Activated CD8-positive, alpha-beta memory T cell treated with anti-CD3 and anti-CD28 coated beads for 36 hours (primary cell): ENCODE measurements around the gene GPR17. TPM values are rescaled to one million over a fixed set of nuclear protein-coding genes. Genes with fewer than 3 reads are reported as not detected.

ENCODE experiments used
- CTCF ChIA-PET: fragments of 350-600 bp; sonication (Branson Sonifier 250); formaldehyde crosslinking; loops from one replicate; lab custom pipeline; 2021; ENCODE audit warnings: antibody characterized with exemption; lab: Charles Lee
- POLR2A ChIA-PET: fragments of 350-600 bp; sonication (Branson Sonifier 250); formaldehyde crosslinking; loops from one replicate; lab custom pipeline; 2021; ENCODE audit warnings: antibody characterized with exemption; lab: Charles Lee
- total RNA-seq, 2 experiments: library from RNA; stranded (reverse); gene quantifications; one replicate each; pipeline ENCODE4 v1.2.3, GENCODE V29; 2021

The GPR17 gene
- total RNA-seq, 2 experiments from 2014 or later: not detected

- ChIA-PET CTCF (interaction anchor here (1.6 kb wide), 1 partner anchor 46 kb away, joined by 4 read pairs; no protein-coding TSS in a partner anchor), POLR2A (no interaction called here)
Measured at GRCh38 chr2:127637236-127637630, 8.7 kb upstream of the GPR17 start.

- ChIA-PET POLR2A (no interaction called here), CTCF (no interaction called here)
Measured at GRCh38 chr2:127637725-127638252, 8.2 kb upstream of the GPR17 start.

DNA sequence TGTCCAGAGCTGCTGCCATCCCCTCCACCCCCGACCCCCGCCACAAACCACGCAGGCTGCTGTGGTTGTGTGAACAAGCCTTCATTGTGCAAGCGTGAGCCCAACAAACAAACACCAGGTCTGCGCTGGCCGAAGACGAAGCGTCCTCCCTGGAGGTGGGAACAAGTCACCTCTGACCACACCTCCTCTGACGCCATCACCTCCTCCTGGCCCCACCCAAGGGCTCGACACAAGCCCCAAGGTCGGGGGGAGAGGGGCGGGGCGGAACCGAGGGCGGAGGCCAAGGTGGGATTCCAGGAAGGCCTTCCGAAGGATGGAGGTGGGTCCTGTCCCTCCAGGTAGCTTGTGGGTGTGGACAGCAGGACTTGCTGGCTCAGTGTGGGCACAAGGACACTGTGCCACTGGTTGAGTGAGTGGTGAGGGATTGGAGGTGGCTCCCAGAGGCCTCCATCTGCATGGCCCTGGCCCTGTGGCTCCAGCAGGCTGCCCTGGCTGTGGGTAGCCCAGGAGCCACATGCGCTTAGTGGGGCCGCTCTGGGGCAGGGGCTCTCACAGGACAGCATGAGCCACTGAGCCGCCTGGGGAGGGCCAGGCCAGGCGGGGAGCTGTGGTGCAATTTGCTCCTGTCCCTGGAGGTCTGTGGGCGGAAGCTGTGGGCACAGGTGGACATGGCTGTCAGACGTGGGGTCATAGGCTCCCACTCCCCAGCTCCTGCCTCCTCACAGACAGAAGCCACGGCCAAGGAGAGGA, 7.4 kb upstream of the GPR17 start:
- POLR2A ChIA-PET: no interaction called here
- CTCF ChIA-PET: interaction anchor here (0.9 kb wide), 1 partner anchor 47 kb away, joined by 3 read pairs; no protein-coding TSS in a partner anchor

- ChIA-PET POLR2A (no interaction called here), CTCF (interaction anchor here (0.9 kb wide), 1 partner anchor 48 kb away, joined by 3 read pairs; no protein-coding TSS in a partner anchor)
Measured at GRCh38 chr2:127639111-127639474, 6.9 kb upstream of the GPR17 start.

DNA sequence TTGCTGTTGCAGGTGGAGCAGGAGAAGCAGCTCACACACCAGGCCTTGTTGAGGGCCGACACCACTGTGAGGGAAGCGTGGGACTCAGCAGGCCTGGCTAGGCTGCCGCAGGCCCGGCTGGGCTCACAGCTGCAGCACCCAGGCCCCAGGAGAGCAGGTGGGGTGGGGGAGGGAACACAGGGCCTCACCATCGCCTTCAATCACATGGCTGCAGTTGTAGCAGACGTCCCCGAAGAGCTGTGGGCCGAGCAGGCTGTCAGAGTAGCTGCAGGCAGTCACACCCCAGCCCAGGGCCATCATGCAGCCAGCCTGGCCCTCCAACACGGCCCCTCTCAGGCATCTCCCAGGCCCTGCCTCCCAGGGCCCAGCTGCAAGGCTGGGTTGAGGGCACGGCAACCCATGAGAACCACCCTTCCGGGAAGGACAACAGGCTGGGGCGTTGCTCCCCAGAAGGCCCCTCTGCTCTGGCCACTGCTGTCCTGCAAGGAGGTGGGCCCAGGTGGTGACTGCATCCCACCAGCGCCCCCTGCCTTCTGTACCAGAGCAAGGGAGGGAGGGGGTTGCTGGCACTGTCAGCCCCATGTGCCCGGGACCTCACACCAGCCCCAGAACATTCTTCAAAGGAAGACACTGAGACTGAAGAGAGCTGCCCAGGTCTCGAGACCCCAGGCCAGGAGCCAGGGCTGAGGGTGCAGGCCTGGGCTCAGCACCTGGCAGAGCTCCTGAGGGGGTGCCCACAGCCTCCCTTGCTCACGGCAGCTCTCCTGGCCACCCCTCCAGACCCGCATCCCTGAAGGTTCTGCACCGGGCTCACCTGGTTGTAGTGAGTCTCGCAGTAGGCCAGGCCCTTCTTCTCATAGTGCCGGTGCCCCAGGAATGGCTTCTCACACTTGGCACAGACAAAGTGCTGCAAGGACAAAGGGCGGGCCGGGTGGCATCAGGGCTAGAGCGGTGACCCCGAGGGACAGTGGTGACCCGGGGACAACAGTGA, 5.6 kb upstream of the GPR17 start:
- POLR2A ChIA-PET: no interaction called here
- CTCF ChIA-PET: interaction anchor here (1.1 to 3.3 kb wide), 2 partner anchors 10 to 49 kb away, joined by 3 to 12 read pairs; no protein-coding TSS in a partner anchor

GRCh38 chr2:127641133-127641532, 4.8 kb upstream of the GPR17 start:
- POLR2A ChIA-PET: interaction anchor here (1.1 kb wide), 1 partner anchor 35 kb away, joined by 5 read pairs; the partner anchor contains the start of gene LIMS2
- CTCF ChIA-PET: interaction anchor here (0.8 to 3.3 kb wide), 2 partner anchors 9 to 50 kb away, joined by 4 to 12 read pairs; no protein-coding TSS in a partner anchor

- POLR2A ChIA-PET: interaction anchor here (1.1 kb wide), 1 partner anchor 34 kb away, joined by 5 read pairs; the partner anchor contains the start of gene LIMS2
- CTCF ChIA-PET: interaction anchor here (0.8 to 3.3 kb wide), 3 partner anchors 8 to 51 kb away, joined by 3 to 12 read pairs (median 4); no protein-coding TSS in a partner anchor
Measured at GRCh38 chr2:127641846-127642507, 4.0 kb upstream of the GPR17 start.

DNA sequence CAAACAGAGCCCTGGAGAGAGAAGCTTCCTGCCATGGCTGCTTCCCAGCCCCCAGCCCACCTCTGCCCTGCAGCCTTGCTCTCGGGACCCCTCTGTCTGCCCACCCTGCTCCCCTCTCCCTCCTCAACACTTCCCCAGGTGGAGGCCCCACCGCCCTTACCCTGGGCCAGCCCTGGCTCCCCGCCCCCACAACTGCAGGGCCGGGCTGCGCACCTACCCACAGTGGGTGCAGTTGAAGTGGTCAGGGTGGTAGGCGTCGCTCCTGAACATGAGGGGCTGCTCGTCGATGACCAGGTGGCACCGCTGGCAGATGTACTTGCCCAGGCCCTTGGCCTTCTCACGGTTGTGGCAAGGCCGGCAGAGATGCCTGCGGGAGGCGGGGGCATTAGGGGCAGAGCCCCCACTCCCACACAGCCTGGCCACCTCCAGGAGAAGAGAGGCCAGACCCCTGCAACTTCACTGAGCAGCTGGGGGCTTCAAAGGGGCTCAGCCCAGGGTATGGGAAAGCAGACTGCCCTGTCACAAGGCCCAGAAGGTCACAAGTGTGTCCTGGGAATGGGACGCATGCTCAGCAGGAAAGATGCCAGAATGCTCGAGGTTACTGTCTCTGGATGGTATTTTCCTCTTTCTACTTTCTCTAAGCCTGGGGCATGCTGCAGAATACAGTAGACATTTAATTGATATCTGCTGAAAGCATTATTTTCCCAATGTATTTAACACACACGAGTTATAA, 3.1 kb upstream of the GPR17 start:
- ChIA-PET CTCF (interaction anchor here (3.3 kb wide), 1 partner anchor 51 kb away, joined by 12 read pairs; no protein-coding TSS in a partner anchor), POLR2A (no interaction called here)

- ChIA-PET CTCF (no interaction called here), POLR2A (no interaction called here)
Measured at GRCh38 chr2:127643439-127644065, 2.4 kb upstream of the GPR17 start.

- POLR2A ChIA-PET: no interaction called here
- CTCF ChIA-PET: no interaction called here
Measured at GRCh38 chr2:127644066-127645025, 1.6 kb upstream of the GPR17 start.

- CTCF ChIA-PET: no interaction called here
- POLR2A ChIA-PET: no interaction called here
Measured at GRCh38 chr2:127645026-127645394, 943 bp upstream of the GPR17 start.

- POLR2A ChIA-PET: interaction anchor here (0.6 kb wide), 1 partner anchor 14 kb away, joined by 4 read pairs; no protein-coding TSS in a partner anchor
- CTCF ChIA-PET: no interaction called here
Measured at GRCh38 chr2:127646487-127647241, 711 bp downstream of the GPR17 start.

GRCh38 chr2:127647242-127648190, 1.6 kb downstream of the GPR17 start:
- POLR2A ChIA-PET: interaction anchor here (0.6 kb wide), 1 partner anchor 15 kb away, joined by 4 read pairs; no protein-coding TSS in a partner anchor
- CTCF ChIA-PET: no interaction called here

GRCh38 chr2:127648321-127648720, 2.4 kb downstream of the GPR17 start:
- ChIA-PET POLR2A (no interaction called here), CTCF (no interaction called here)
